HG02759 (cell line): ENCODE data around the gene SCGB2A2.

Source experiments
- ATAC-seq: cut with Tn5 transposase; IDR thresholded peaks from one replicate; pipeline ENCODE4 v1.9.1; 2021; ENCODE audit warnings: mild to moderate bottlenecking, moderate library complexity; ENCODE audit not compliant: unreplicated experiment

SCGB2A2 gene

GRCh38 chr11:62269654-62270278, at the start of gene SCGB2A2:
SCGB2A2 (plus strand) TSS chr11:62270158; CDS start chr11:62270217, 59 bp downstream.
- ATAC-seq, result no peak

DNA sequence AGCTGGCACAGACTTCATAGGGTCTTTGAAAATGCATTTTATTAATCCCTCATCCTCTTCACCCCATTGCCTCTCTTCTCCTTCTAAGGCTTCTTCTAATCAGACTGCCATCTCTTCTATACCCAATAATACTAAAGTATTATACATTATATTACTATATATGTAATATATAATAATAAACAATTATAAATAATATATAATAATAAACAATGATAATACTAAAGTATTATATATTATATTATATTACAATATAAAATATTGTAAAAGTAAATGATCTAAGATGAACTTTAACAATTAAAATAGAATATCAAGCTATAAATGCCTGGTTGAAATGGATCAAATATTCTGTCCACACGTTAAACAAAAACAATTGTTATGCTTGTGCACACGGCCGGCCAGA, 48.5 kb upstream of the SCGB2A2 start:
- ATAC-seq, result no peak

- no peak for ATAC-seq
These were observed 46.9 kb upstream of the SCGB2A2 start for GRCh38 chr11:62223095-62223494.

DNA sequence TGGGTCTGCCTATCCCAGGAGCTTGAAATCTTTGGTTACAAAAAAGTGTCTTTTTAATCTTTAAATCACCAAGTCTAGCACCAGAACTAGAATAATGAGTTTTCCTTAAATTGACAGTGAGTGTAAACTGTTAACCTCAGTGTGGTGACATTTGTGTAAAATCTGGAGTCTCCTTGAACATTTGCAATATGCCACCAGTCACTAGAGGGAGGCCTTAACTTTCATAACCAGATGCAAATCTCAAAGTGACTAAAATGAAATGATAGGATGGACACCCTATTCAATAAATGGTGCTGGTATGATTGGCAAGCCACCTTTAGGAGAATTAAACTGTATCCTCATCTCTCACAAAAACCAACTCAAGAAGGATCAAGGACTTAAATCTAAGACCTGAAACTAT, 36.2 kb upstream of the SCGB2A2 start:
- no peak for ATAC-seq

GRCh38 chr11:62236187-62236586, 33.8 kb upstream of the SCGB2A2 start:
- no peak for ATAC-seq

- ATAC-seq, result no peak
These were observed 32.5 kb upstream of the SCGB2A2 start for GRCh38 chr11:62237499-62237898.

DNA sequence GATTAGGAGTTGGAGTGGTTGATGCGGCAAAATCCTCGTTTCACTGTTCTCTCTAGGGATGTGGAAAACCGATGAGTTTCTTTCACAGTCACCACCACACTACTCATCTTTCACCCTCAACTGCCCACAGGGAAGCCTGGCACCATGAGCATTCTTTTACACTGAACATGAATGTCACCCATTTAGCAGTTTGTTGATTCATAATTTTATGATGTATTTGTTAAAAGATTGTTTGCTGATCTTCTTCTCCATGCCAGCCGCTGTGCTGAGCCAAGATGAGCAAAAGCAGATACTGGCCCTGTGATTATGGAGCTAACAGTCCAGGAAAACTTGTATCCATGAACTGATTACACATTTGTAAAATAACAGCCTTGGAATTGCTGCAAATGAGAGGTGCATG, 31.8 kb upstream of the SCGB2A2 start:
- ATAC-seq, result no peak

DNA sequence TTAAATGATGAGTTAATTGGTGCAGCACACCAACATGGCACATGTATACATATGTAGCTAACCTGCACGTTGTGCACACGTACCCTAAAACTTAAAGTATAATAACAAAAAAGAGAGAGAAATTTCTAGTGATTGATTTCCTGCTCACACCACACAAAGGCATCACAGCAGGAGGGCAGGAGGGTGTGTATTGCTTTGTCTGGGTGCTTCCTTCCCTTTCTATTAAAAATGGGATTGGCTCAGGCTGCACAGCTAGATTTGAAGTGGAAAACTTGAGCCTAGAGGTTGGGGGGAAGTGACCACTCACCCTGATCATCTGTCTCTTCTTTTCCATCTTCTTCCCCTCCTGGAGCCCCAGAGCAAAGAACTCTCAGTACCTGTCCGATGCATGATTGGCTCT, 28.9 kb upstream of the SCGB2A2 start:
- no peak for ATAC-seq

GRCh38 chr11:62242021-62242420, 27.9 kb upstream of the SCGB2A2 start, which contains the start of gene SCGB1D2:
SCGB1D2 (plus strand) TSS chr11:62242239; CDS start chr11:62242308, 69 bp downstream.
- ATAC-seq, result no peak

GRCh38 chr11:62245271-62245753, 24.6 kb upstream of the SCGB2A2 start:
- no peak for ATAC-seq

DNA sequence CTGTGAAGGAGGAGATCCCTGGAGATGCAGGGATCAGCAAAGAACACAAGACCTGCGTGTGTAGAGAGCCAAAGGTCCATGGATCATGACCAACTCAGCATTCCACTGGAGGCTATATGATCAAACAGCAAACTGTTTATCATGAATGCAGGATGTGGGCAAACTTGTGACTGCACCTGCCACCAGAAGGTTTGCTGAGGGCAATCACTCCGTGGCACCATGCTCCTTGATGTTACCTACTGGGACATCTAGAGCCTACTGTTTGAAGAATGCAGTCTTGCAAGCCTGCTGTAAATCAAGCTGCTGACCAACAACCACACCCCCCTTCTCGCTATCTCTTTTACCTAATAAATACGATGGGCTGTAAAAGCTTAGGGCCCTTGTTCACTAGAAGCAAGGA, 18.3 kb upstream of the SCGB2A2 start:
- ATAC-seq, result no peak

- ATAC-seq, result no peak
These were observed 15.9 kb upstream of the SCGB2A2 start for GRCh38 chr11:62253999-62254542.

DNA sequence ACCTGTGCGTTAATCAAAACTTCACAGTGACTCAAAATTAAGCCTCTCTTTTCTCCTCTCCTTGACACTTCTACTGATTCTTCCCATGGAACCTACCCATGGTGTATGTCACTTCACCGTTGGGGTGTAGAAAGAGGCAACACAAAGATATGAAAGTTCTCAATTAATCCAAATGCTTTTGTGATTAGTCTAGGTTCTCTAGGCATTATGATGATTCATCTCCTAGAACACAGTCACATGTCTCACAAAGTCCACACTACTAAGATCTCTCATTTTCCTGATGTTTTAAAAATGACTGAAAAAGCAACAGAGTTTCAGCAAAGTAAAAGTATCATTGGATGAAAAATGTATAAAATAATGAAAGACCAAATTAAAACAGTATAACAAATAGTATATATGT, 13.7 kb upstream of the SCGB2A2 start:
- ATAC-seq, result no peak

DNA sequence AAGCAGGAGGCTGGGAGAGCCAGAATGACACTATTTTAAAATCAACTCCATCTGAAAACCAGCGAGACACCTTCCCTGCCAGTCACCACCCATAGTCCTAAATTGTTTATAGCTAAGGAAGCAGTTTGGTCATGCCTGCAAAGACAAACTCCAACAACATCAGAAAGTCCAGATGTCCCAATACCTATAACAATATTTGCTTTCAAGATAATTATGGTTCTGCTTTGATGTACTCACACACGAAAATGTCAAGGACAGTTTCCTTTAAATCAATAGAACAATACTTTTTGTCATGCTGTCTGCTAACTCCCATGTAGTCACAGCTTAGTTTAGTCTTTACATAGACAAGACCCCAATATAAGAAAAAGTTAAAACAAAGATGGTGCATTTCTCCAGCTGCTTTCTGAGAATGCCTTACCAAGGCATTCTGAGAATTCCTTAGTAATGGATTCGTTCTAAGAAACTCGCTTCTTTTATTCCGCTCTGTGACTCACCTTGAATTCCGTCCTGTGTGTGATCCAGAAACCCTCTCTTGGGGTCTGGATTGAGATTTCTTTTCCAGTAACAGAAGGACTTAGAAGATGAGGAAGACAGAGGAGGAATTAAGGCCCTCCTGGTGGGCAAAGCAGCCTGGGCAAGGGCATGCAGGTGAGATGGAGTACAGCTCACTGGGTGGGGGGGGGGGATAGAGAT, 9.6 kb upstream of the SCGB2A2 start:
- no peak for ATAC-seq

GRCh38 chr11:62264004-62264403, 6.0 kb upstream of the SCGB2A2 start:
- no peak for ATAC-seq

DNA sequence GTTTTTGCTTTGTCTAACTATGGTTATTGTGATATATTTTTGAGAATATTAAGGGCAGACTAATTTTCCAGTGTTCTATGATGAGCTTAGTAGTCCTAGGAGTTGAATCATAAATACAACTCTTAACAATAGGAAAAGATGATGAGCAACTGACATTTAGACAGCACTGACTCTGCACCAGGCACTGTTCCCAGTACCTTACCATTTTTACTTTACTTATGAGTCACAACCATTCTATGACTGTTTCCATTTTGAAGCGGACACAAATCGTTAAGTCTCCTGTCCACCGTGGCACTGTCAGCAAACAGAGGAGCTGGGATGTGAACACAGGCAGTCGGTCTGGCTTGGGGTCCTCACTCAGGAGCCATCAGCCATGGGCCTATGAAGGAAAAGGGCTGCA, 3.4 kb upstream of the SCGB2A2 start:
- ATAC-seq, result no peak

DNA sequence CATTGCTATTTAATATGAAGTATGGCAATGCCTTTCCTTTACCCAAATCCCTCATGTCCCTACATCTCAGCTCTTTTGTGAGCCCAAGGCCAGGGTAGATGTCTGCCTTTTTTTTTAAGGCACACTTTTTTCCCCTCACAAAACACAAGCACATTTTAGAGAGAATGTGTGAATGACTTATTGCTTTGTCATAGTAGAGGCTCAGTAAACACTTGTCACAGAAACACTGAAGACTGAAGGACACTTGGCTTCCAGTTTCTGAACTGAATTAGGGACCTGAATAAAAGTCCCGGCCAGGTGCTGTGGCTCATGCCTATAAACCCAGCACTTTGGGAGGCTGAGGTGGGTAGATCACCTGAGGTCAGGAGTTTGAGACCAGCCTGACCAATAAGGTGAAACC, 2.9 kb upstream of the SCGB2A2 start:
- ATAC-seq, result no peak

DNA sequence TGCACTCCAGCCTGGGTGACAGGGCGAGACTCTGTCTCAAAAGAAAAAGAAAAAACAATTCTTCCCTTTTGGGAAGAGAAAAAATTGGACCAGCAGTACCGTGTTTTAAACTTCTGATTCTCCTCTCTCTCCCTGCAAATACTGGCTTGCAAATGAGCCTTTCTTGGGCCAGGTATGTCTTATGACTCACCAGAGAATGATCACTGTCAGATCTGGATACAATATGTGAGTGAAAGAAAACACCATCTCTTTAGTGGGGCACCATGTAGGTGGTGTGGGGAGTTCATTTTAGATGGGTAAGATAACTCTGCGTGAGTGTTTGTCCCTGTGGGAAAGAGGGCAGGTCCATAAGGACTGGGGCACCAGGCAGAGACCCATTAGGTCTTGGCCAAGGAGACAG, 2.4 kb upstream of the SCGB2A2 start:
- no peak for ATAC-seq

- ATAC-seq, result no peak
These were observed 3.3 kb downstream of the SCGB2A2 start for GRCh38 chr11:62273284-62273683.

- no peak for ATAC-seq
These were observed 3.9 kb downstream of the SCGB2A2 start for GRCh38 chr11:62273789-62274275.

DNA sequence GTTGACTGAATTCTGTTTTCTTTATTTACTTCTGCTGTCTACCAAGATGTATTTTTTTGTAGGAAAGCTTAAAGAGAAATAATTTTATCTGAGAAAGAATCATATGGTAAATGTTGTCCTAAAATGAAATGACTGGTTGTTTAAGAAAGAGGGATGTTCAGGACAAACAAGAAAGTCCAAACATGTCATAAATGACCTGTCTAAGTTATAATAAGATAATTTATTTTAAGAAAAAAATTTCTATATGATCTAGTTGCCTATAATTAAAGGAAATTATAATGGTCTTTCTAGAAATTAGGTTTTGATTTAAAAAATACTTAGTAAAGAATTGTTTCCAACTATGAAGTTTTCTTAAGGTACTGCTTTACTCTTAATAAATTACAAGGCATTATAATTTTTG, 10.5 kb downstream of the SCGB2A2 start:
- no peak for ATAC-seq

DNA sequence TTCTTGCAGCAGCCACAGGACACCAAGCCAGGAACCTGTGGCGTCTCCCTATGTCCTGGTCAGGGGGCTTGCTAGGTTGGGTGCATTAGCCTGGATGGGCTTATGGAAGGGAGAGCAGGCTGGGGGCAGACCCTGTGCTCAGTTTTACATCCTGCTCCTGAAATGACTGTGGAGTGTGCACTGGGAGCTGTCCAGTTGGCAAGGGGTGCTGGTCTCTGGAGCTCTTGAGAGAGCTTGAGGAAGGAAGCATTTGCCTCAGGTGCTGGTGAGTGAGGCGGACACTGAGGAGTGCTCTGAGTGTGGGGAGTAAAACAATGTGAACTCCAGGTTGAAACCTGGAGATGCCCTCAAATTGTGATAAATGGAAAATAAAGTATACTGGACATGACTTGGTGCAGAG, 25.5 kb downstream of the SCGB2A2 start:
- ATAC-seq, result no peak
